Measurements from ENCODE around the gene XPO4. TPM values are rescaled to one million over a fixed set of nuclear protein-coding genes. Genes with fewer than 3 reads are reported as not detected.

Gene XPO4
- total RNA-seq, 3 donors from 2014 or later, result 13.1 to 14.6 (median 13.5) TPM

DNA sequence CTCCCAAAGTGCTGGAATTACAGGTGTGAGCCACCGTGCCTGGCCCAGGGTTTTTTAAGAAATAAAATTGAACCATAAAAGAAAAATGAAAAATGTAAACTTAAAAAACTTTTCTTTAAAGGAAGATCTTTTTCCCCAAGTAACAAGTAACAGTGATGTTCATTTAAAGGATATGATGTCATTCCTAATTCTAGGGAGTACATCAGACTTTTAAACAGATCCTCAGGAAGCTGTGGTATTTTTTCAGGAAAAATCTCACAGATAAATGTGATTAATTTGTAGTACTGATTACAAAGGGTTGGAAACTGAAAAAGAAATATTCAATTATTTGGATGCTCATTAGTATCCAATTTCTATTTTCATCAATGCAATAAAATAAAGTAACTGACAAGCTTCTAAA lies 114.2 kb downstream of the XPO4 start:
- H3K36me3 ChIP-seq (ENCODE audit: low read depth), result no peaks in the 10 kb centered on the region
- DNase-seq, result no peak
- H3K4me3 ChIP-seq, result no peak overlapping the region
- no peaks in the 10 kb centered on the region for H3K4me1 ChIP-seq (ENCODE audit: low read depth)
- ATAC-seq, result no peak
- H3K9me3 ChIP-seq, result no peaks in the 10 kb centered on the region
- intact Hi-C loops (cut with DNase I, micrococcal nuclease), result no loop called here
- TF ChIP-seq, protein P1, sequence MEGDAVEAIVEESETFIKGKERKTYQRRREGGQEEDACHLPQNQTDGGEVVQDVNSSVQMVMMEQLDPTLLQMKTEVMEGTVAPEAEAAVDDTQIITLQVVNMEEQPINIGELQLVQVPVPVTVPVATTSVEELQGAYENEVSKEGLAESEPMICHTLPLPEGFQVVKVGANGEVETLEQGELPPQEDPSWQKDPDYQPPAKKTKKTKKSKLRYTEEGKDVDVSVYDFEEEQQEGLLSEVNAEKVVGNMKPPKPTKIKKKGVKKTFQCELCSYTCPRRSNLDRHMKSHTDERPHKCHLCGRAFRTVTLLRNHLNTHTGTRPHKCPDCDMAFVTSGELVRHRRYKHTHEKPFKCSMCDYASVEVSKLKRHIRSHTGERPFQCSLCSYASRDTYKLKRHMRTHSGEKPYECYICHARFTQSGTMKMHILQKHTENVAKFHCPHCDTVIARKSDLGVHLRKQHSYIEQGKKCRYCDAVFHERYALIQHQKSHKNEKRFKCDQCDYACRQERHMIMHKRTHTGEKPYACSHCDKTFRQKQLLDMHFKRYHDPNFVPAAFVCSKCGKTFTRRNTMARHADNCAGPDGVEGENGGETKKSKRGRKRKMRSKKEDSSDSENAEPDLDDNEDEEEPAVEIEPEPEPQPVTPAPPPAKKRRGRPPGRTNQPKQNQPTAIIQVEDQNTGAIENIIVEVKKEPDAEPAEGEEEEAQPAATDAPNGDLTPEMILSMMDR (IDR thresholded peaks at IDR 0.05), result no peak

DNA sequence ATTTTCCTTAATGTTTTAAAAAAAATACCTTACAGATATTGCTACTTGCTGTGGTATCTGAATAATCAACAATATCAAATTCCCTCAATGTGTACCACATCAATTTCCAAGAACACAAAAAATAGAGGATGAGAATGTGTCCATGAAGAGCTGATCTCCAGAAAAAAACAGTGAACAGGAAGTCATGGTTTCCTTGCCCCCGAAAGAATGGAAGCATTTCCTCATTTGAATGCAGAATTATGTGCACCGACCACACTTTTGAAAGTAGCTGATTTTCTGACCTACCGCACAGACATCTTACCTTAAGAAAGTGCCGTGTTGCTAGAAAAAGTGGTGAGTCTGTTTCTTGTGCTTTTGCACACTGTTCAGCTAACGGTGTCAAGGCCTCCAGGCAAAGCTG lies 115.4 kb downstream of the XPO4 start:
- H3K36me3 ChIP-seq (ENCODE audit: low read depth), result no peaks in the 10 kb centered on the region
- intact Hi-C loops (cut with DNase I, micrococcal nuclease), result no loop called here
- no peaks in the 10 kb centered on the region for H3K9me3 ChIP-seq
- DNase-seq (no peak), ATAC-seq (no peak)
- TF ChIP-seq, protein P1 (IDR thresholded peaks at IDR 0.05), result no peak
- no peaks in the 10 kb centered on the region for H3K4me1 ChIP-seq (ENCODE audit: low read depth)
- no peak overlapping the region for H3K4me3 ChIP-seq

DNA sequence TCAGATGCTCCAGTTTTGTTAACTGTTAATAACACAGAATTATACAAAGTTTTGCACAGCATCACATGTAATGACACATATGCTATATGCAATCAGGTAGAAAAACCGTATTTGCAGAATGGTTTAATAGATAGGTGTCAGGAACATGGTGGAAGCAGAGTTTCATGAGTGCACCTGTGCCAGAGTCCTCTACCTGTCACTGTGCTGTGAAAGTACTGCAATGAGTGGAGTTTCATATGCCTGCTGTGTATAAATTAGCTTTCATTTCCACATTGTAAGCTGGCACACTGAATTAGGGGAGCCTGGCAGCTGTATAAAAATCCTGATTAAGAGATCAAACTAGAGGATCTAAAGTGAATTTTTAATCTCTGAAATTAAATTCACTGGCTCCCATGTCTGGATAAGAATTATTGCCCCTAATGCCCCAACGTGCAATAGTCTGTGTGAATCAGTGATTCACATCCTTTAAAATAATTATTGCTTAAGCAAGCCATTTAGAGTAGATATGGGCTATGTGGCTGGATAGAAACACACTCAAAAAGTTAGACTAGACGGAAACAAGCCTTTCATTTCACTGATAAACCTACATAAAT lies 120.3 kb downstream of the XPO4 start:
- ATAC-seq (peak; percentile 17), DNase-seq (no peak)
- TF ChIP-seq, protein P1 (IDR thresholded peaks at IDR 0.05), result no peak
- intact Hi-C loops (cut with DNase I, micrococcal nuclease), result no loop called here
- no peaks in the 10 kb centered on the region for H3K36me3 ChIP-seq (ENCODE audit: low read depth)
- H3K9me3 ChIP-seq, result no peaks in the 10 kb centered on the region
- H3K4me3 ChIP-seq, result no peak overlapping the region
- no peaks in the 10 kb centered on the region for H3K4me1 ChIP-seq (ENCODE audit: low read depth)

DNA sequence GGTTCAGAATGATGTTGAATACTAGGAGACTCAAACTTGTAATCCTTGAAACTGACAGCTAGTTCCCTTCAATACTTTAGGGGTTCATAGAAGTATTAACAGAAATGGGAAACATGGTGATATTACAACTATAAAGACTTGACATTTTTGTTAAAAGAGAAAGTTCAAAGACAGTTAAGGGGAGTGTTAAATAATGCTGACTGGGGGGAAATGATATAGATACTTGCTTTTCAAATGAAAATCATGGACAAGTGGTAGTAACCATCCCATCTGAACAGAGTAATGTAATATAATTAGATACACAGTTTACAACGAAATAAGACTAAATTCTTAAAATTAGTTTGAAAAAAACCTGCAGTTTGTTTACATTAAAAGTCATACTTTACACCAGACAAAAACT lies 122.2 kb downstream of the XPO4 start:
- Histone ChIP-seq H3K36me3 (ENCODE audit: low read depth) (no peaks in the 10 kb centered on the region), H3K4me3 (no peak overlapping the region), H3K4me1 (ENCODE audit: low read depth) (no peaks in the 10 kb centered on the region), H3K9me3 (no peaks in the 10 kb centered on the region)
- DNase-seq (no peak), ATAC-seq (no peak)
- intact Hi-C loops (cut with DNase I, micrococcal nuclease), result no loop called here
- TF ChIP-seq, protein P1 (IDR thresholded peaks at IDR 0.05), result no peak

DNA sequence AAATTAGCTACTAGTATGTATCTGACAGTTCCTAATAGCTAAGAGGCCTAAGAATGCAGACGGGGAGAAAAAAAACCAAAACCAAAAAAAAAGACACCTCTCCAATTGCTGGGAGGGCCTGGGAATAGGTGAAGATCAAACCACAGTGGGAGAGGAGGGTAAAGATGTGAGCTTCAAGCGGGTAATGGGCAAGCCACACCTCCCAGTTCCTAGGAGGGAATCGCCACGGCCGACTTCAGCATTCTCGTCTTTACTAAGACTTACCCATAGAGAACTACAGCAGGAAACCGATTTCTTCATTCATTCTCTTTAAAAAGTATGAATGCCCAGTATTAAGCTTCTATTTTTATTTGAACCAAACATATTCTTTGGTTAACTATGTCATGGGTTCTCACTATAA lies 123.1 kb downstream of the XPO4 start:
- Histone ChIP-seq H3K9me3 (no peaks in the 10 kb centered on the region), H3K4me1 (ENCODE audit: low read depth) (no peaks in the 10 kb centered on the region), H3K36me3 (ENCODE audit: low read depth) (no peaks in the 10 kb centered on the region), H3K4me3 (no peak overlapping the region)
- no peak for DNase-seq
- intact Hi-C loops (cut with DNase I, micrococcal nuclease), result no loop called here
- TF ChIP-seq, protein P1 (IDR thresholded peaks at IDR 0.05), result no peak
- no peak for ATAC-seq

DNA sequence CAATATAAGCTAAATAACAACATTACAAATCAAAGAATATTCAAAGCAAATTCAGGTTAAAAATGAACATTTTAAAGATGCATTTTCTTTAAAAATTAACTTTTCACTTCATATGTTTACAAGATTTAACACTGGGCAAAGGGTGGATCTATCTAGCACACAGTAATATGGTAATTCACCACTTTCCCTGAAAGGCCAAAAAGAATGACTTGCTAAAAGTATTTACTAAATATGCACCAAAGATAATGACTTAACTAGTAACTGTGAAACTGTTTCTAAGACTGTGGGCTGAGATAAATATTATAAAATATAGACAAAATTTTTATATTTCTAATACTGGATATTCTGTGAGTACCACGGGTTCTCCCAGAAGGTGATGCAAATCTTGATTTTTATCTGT lies 124.2 kb downstream of the XPO4 start:
- DNase-seq (no peak), ATAC-seq (no peak)
- Histone ChIP-seq H3K4me1 (ENCODE audit: low read depth) (no peaks in the 10 kb centered on the region), H3K9me3 (no peaks in the 10 kb centered on the region), H3K4me3 (no peak overlapping the region), H3K36me3 (ENCODE audit: low read depth) (no peaks in the 10 kb centered on the region)
- intact Hi-C loops (cut with DNase I, micrococcal nuclease), result no loop called here
- TF ChIP-seq, protein P1 (IDR thresholded peaks at IDR 0.05), result no peak

Data from mucosa of descending colon (tissue), 3 donors.